Naive thymus-derived CD4-positive, alpha-beta T cell (primary cell): ENCODE data around the gene CCDC144A. TPM values are rescaled to one million over a fixed set of nuclear protein-coding genes. Genes with fewer than 3 reads are reported as not detected.
A peak's percentile ranks its signal among the peaks of the same experiment; 100 is the strongest.
"Not testable (repeated sequence)": the region's sequence is repeated elsewhere in the genome, so short reads cannot be mapped to it uniquely, and the experiment has no call there.

Experiments
- ATAC-seq: fragments of 150-1000 bp; cut with Tn5 transposase; 2 replicates; pipeline ENCODE4 v1.10.0; 2021; ENCODE audit warnings: mild to moderate bottlenecking, moderate library complexity
- CTCF ChIA-PET: fragments of 350-600 bp; sonication (Branson Sonifier 250); formaldehyde crosslinking; loops from one replicate; lab custom pipeline; 2021; ENCODE audit warnings: antibody characterized with exemption; lab: Charles Lee
- POLR2A ChIA-PET: fragments of 350-600 bp; sonication (Branson Sonifier 250); formaldehyde crosslinking; loops from one replicate; lab custom pipeline; 2021; ENCODE audit warnings: antibody characterized with exemption, inconsistent platforms; lab: Charles Lee
- DNase-seq, 9 donors: peaks; one replicate each; pipeline versions ENCODE4 v3.0.0 to v3.0.0-alpha.2; 2020 to 2022; ENCODE audit warnings: mixed read lengths in 1 of 9
- H3K27ac ChIP-seq: one replicate; pipeline ENCODE4 v1.7.0; 2013; ENCODE audit warnings: mild to moderate bottlenecking, low read depth, low read length, moderate library complexity
- H3K27me3 ChIP-seq, 2 donors: one replicate each; pipeline ENCODE4 v1.7.0; 2013; ENCODE audit warnings: low read length in 2 of 2, mild to moderate bottlenecking in 2 of 2, moderate library complexity in 2 of 2; ENCODE audit not compliant: control insufficient read depth in 2 of 2, insufficient read depth in 2 of 2
- H3K36me3 ChIP-seq, 3 experiments: 1 replicate in 2 of 3; 2 replicates in 1 of 3; pipeline ENCODE4 v1.7.0; 2013; ENCODE audit warnings: low read length in 3 of 3, mild to moderate bottlenecking in 3 of 3, moderate library complexity in 1 of 3; ENCODE audit not compliant: insufficient read depth in 3 of 3, control insufficient read depth in 2 of 3
- H3K4me1 ChIP-seq, 2 donors: one replicate each; pipeline ENCODE4 v1.7.0; 2013; ENCODE audit warnings: low read length in 2 of 2, mild to moderate bottlenecking in 2 of 2, moderate library complexity in 1 of 2; ENCODE audit not compliant: control insufficient read depth in 2 of 2, insufficient read depth in 2 of 2
- H3K4me3 ChIP-seq: 2 replicates; pipeline ENCODE4 v1.7.0; 2013; ENCODE audit warnings: mild to moderate bottlenecking, low read length
- H3K9me3 ChIP-seq, 3 experiments: 1 replicate in 2 of 3; 2 replicates in 1 of 3; pipeline ENCODE4 v1.7.0; 2013; ENCODE audit warnings: low read length in 3 of 3; ENCODE audit not compliant: control insufficient read depth in 2 of 3
- H3K27ac Mint-ChIP-seq, 9 donors: one replicate each; pipeline ENCODE4 v1.8.0; 2020 to 2022; ENCODE audit warnings: mixed read lengths in 9 of 9, mild to moderate bottlenecking in 8 of 9, moderate library complexity in 5 of 9, inconsistent platforms in 2 of 9
- H3K27me3 Mint-ChIP-seq, 5 donors: one replicate each; pipeline ENCODE4 v1.8.0; 2021 to 2022; ENCODE audit warnings: mixed read lengths in 5 of 5, mild to moderate bottlenecking in 1 of 5
- H3K36me3 Mint-ChIP-seq, 5 donors: one replicate each; pipeline ENCODE4 v1.8.0; 2020 to 2022; ENCODE audit warnings: mixed read lengths in 5 of 5, mild to moderate bottlenecking in 3 of 5, inconsistent platforms in 1 of 5
- H3K4me1 Mint-ChIP-seq, 7 donors: one replicate each; pipeline ENCODE4 v1.8.0; 2020 to 2022; ENCODE audit warnings: mixed read lengths in 7 of 7, mild to moderate bottlenecking in 3 of 7, inconsistent platforms in 1 of 7
- H3K4me3 Mint-ChIP-seq, 10 donors: one replicate each; pipeline ENCODE4 v1.8.0; 2020 to 2022; ENCODE audit warnings: mild to moderate bottlenecking in 10 of 10, mixed read lengths in 10 of 10, moderate library complexity in 6 of 10, inconsistent platforms in 2 of 10
- H3K9me3 Mint-ChIP-seq, 11 donors: one replicate each; pipeline ENCODE4 v1.8.0; 2020 to 2022; ENCODE audit warnings: mixed read lengths in 11 of 11, mild to moderate bottlenecking in 4 of 11, inconsistent platforms in 1 of 11, moderate library complexity in 1 of 11
- intact Hi-C, 2 donors: fragments of 100-400 bp; cut with micrococcal nuclease; formaldehyde crosslinking; loops; one replicate each; pipeline ENCODE4 v1.15.1; 2023
- polyA plus RNA-seq, 2 donors: library from polyadenylated mRNA; unstranded; fragments of 300-500 nt; fragmentation: Illumina TruSeq; gene quantifications; one replicate each; pipeline ENCODE4 v1.2.3, GENCODE V29; 2021
- total RNA-seq, 6 experiments: library from RNA in 5 of 6; stranded (reverse) in 5 of 6; gene quantifications; 1 replicate in 5 of 6; 2 replicates in 1 of 6; pipeline ENCODE4 v1.2.3 and lab custom pipeline; 2021 to 2026

CCDC144A gene
- total and polyA plus RNA-seq, 7 experiments from 2014 or later = 0.54 to 16.1 (median 11.8) TPM

DNA sequence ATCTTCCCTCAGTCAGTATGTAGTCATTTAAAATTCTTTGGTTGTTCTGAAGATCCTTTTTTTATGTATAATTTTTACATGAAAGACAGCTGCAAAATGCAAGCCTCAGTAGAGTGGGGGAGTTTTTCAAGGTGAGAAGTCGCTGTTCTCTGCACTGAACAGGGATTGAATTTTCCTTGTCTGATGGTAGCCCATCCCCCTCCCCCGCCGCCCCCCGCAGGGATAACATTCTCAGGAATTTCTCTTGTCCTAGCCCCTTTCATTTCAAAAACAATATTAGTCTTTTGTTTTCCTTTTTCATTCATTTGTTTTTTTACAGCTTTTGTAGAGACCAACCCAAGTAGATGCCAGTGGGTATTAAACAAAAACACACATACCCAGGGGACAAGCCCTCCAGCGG, 2.9 kb upstream of the CCDC144A start:
- peaks cover 10 to 21% (median 19%) of the 10 kb centered on the region in 5 donors for H3K27me3 Mint-ChIP-seq
- H3K36me3 Mint-ChIP-seq, POLR2A ChIA-PET, H3K27me3 ChIP-seq, H3K27ac Mint-ChIP-seq, intact Hi-C loops, CTCF ChIA-PET, H3K9me3 Mint-ChIP-seq, H3K9me3 ChIP-seq, H3K27ac ChIP-seq, ATAC-seq, H3K4me1 Mint-ChIP-seq, H3K4me1 ChIP-seq, H3K36me3 ChIP-seq, H3K4me3 Mint-ChIP-seq, H3K4me3 ChIP-seq, DNase-seq: not testable (repeated sequence)

DNA sequence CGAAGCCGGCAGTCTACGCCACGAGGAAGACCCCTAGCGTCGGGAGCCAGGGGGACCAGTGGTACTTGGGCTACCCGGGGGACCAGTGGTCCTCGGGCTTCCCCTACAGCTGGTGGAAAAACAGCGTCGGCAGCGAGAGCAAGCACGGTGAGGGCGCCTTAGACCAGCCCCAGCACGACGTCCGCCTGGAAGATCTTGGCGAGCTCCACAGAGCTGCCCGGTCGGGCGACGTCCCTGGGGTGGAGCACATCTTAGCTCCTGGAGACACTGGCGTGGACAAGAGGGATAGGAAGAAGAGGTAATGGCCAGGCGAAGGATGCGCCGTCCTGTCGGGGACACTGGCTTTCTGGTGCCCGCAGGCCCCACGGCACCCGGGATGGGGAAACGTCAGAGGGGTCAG, 406 bp downstream of the CCDC144A start:
- H3K27me3 Mint-ChIP-seq, H3K27ac ChIP-seq, H3K4me3 ChIP-seq, DNase-seq, H3K36me3 Mint-ChIP-seq, intact Hi-C loops, H3K36me3 ChIP-seq, H3K4me1 Mint-ChIP-seq, ATAC-seq, H3K4me1 ChIP-seq, H3K9me3 Mint-ChIP-seq, H3K27me3 ChIP-seq, H3K9me3 ChIP-seq, CTCF ChIA-PET, POLR2A ChIA-PET: not testable (repeated sequence)
- Mint-ChIP-seq H3K4me3 (peak overlapping the region in 2 of 10 donors; percentile 49 to 63), H3K27ac (peak overlapping the region in 1 of 9 donors; percentile 14)

DNA sequence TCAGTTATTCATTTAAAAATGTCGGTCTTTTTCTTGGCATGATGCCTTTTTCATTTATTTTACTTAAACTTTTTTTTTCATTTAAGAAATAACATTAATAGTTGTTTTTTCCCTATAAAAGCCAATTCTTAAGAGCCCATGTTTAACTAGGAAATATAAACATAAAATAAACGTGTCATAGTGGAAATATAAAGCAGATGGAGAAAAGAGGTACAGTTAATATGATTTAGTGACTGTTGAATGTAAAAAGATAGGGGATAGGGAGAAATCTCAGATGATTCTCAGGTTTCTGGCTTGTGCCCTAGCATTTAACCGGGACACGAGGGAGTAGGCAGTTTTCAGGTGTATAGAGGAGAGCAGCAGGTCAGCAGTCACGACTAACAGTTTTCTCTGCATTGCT, 7.6 kb downstream of the CCDC144A start:
- H3K36me3 Mint-ChIP-seq, ATAC-seq, H3K4me1 ChIP-seq, H3K9me3 Mint-ChIP-seq, H3K27me3 ChIP-seq, H3K4me3 Mint-ChIP-seq, H3K9me3 ChIP-seq, H3K4me3 ChIP-seq, DNase-seq, intact Hi-C loops, H3K36me3 ChIP-seq, H3K27ac ChIP-seq, POLR2A ChIA-PET, CTCF ChIA-PET, H3K4me1 Mint-ChIP-seq, H3K27ac Mint-ChIP-seq: not testable (repeated sequence)
- peaks cover 0 to 14% (median 5%) of the 10 kb centered on the region in 5 donors for H3K27me3 Mint-ChIP-seq

DNA sequence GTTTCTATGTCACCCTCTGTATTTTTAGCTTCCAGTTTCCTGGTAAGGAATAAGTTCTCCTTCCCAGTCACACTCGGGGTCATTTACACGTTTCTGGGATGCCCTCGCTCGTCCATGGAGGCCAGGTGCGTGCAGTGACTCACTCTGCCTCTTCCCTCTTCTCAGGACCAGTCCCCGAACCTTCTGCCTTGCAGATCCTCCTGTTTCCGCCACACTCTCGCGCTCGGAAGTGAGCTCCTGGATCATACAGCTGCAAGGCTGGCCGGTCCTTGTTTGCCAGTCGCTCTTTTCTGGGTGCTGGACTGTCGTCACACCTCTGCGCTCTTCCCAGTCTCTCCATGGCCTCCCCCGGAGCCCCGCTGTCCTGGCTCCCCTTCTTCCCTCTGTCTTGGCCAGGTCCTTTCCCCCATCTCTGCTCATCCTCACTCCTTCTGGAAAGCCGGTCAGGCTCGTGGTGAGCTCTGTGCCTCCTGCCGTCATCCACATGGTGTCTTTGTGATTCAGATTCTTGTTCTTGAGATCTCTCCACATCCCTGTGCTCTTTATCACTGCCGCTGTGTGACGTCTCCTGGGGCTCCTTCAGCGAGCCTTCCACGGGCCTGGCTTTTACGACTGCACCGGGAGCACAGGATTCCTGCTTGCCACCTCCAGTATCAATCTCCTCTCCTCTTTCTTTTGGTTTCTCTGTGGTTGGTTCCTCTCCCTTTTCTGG, 55.6 kb downstream of the CCDC144A start:
- H3K27ac Mint-ChIP-seq, POLR2A ChIA-PET, H3K4me3 ChIP-seq, H3K9me3 ChIP-seq, intact Hi-C loops, DNase-seq, H3K4me1 ChIP-seq, CTCF ChIA-PET, H3K27me3 ChIP-seq, H3K36me3 ChIP-seq, H3K36me3 Mint-ChIP-seq, ATAC-seq, H3K9me3 Mint-ChIP-seq, H3K27ac ChIP-seq: not testable (repeated sequence)
- Mint-ChIP-seq H3K4me1 (peaks cover 3 to 15% (median 11%) of the 10 kb centered on the region in 7 donors), H3K4me3 (peak overlapping the region; percentile 9 to 64 (median 54)), H3K27me3 (peaks cover 31 to 48% (median 45%) of the 10 kb centered on the region in 5 donors)

DNA sequence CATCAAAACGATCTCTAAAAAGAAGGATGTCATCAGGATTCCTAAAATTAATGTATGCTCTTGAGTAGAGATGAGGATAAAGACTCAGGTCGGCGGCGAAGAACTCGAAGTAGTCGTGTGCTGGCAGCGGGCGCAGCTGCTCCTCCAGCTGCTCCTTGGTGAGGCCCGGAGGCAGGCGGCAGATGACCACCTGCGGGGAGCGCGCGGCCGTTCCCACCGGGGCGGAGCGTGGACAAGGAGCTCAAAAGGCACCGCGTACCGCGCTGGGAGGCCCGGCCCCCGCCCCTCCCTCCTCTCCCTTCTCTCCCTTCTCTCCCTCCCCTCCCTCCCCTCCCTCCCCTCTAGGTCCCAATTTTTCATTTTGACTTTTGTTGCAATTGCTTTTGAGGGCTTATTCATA, 56.5 kb downstream of the CCDC144A start:
- peak; percentile 38 for ATAC-seq
- H3K36me3 Mint-ChIP-seq, H3K4me3 ChIP-seq, DNase-seq, CTCF ChIA-PET, POLR2A ChIA-PET, H3K9me3 Mint-ChIP-seq, H3K27ac ChIP-seq, H3K4me1 ChIP-seq, intact Hi-C loops, H3K36me3 ChIP-seq, H3K9me3 ChIP-seq, H3K27ac Mint-ChIP-seq, H3K27me3 ChIP-seq: not testable (repeated sequence)
- Mint-ChIP-seq H3K4me1 (peaks cover 3 to 19% (median 16%) of the 10 kb centered on the region in 7 donors), H3K27me3 (peaks cover 37 to 54% (median 51%) of the 10 kb centered on the region in 5 donors), H3K4me3 (peak overlapping the region in 5 of 10 donors; percentile 25 to 64 (median 57))

GRCh38 chr17:16750515-16750914, 60.5 kb downstream of the CCDC144A start:
- DNase-seq, intact Hi-C loops, H3K27me3 ChIP-seq, POLR2A ChIA-PET, H3K36me3 Mint-ChIP-seq, H3K4me1 ChIP-seq, H3K9me3 ChIP-seq, H3K9me3 Mint-ChIP-seq, H3K27ac Mint-ChIP-seq, H3K27ac ChIP-seq, H3K4me3 ChIP-seq, ATAC-seq, H3K4me3 Mint-ChIP-seq, H3K36me3 ChIP-seq: not testable (repeated sequence)
- CTCF ChIA-PET = interaction anchor here (0.6 kb wide), 1 partner anchor 241 kb away, joined by 3 read pairs; no protein-coding TSS in a partner anchor
- Mint-ChIP-seq H3K27me3 (peaks cover 29 to 40% (median 38%) of the 10 kb centered on the region in 5 donors), H3K4me1 (peaks cover 3 to 18% (median 15%) of the 10 kb centered on the region in 7 donors)
